ENCODE results near the gene HOTAIR.

The HOTAIR gene

GRCh38 chr12:53987787-53988230 lies 13.1 kb upstream of the HOTAIR start:
- no peak for ATAC-seq
- no peak for TF ChIP-seq GLIS3 (CRISPR knock-in tag; IDR thresholded peaks at IDR 0.05)
- no peak for TF ChIP-seq TCF4 (CRISPR knock-in tag; IDR thresholded peaks at IDR 0.05; ENCODE audit: borderline replicate concordance)
- TF ChIP-seq RARB (CRISPR knock-in tag; IDR thresholded peaks at IDR 0.05): no peak
- TF ChIP-seq PPARA (CRISPR knock-in tag; IDR thresholded peaks at IDR 0.05; ENCODE audit: borderline replicate concordance): no peak
- no peak for TF ChIP-seq TOX (CRISPR knock-in tag; IDR thresholded peaks at IDR 0.05; ENCODE audit: borderline replicate concordance)
- no peak for TF ChIP-seq TSHZ2 (CRISPR knock-in tag; IDR thresholded peaks at IDR 0.05)
- TF ChIP-seq CREB5 (CRISPR knock-in tag; IDR thresholded peaks at IDR 0.05; ENCODE audit: low read depth): no peak

- ATAC-seq: no peak
- TF ChIP-seq, protein P1, sequence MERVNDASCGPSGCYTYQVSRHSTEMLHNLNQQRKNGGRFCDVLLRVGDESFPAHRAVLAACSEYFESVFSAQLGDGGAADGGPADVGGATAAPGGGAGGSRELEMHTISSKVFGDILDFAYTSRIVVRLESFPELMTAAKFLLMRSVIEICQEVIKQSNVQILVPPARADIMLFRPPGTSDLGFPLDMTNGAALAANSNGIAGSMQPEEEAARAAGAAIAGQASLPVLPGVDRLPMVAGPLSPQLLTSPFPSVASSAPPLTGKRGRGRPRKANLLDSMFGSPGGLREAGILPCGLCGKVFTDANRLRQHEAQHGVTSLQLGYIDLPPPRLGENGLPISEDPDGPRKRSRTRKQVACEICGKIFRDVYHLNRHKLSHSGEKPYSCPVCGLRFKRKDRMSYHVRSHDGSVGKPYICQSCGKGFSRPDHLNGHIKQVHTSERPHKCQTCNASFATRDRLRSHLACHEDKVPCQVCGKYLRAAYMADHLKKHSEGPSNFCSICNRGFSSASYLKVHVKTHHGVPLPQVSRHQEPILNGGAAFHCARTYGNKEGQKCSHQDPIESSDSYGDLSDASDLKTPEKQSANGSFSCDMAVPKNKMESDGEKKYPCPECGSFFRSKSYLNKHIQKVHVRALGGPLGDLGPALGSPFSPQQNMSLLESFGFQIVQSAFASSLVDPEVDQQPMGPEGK (CRISPR knock-in tag; IDR thresholded peaks at IDR 0.05; ENCODE audit: borderline replicate concordance): no peak
- TF ChIP-seq ZFP30 (CRISPR knock-in tag; IDR thresholded peaks at IDR 0.05): no peak
- no peak for TF ChIP-seq POU6F1 (CRISPR knock-in tag; IDR thresholded peaks at IDR 0.05; ENCODE audit: borderline replicate concordance, low read depth)
- TF ChIP-seq ZNF70 (CRISPR knock-in tag; IDR thresholded peaks at IDR 0.05): no peak
- TF ChIP-seq, protein P2, sequence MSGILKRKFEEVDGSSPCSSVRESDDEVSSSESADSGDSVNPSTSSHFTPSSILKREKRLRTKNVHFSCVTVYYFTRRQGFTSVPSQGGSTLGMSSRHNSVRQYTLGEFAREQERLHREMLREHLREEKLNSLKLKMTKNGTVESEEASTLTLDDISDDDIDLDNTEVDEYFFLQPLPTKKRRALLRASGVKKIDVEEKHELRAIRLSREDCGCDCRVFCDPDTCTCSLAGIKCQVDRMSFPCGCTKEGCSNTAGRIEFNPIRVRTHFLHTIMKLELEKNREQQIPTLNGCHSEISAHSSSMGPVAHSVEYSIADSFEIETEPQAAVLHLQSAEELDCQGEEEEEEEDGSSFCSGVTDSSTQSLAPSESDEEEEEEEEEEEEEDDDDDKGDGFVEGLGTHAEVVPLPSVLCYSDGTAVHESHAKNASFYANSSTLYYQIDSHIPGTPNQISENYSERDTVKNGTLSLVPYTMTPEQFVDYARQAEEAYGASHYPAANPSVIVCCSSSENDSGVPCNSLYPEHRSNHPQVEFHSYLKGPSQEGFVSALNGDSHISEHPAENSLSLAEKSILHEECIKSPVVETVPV (CRISPR knock-in tag; IDR thresholded peaks at IDR 0.05): no peak
Measured at GRCh38 chr12:53986686-53987483, 12.1 kb upstream of the HOTAIR start.

GRCh38 chr12:53985994-53986685 lies 11.4 kb upstream of the HOTAIR start:
- ATAC-seq: peak; percentile 7; the same call in 2 of the 3 replicates

More at GRCh38 chr12:53985994-53986685, 11.4 kb upstream of the HOTAIR start:
- no peak for TF ChIP-seq TSHZ2 (CRISPR knock-in tag; IDR thresholded peaks at IDR 0.05)
- no peak for TF ChIP-seq TCF4 (CRISPR knock-in tag; IDR thresholded peaks at IDR 0.05; ENCODE audit: borderline replicate concordance)
- no peak for TF ChIP-seq ZNF8 (CRISPR knock-in tag; IDR thresholded peaks at IDR 0.05)
- TF ChIP-seq, protein P2 (CRISPR knock-in tag; IDR thresholded peaks at IDR 0.05): no peak
- no peak for TF ChIP-seq RARB (CRISPR knock-in tag; IDR thresholded peaks at IDR 0.05)
- no peak for TF ChIP-seq ZFP3 (CRISPR knock-in tag; IDR thresholded peaks at IDR 0.05)
- no peak for TF ChIP-seq BACH2 (CRISPR knock-in tag; IDR thresholded peaks at IDR 0.05; ENCODE audit: borderline replicate concordance)
- no peak for TF ChIP-seq CSDC2 (CRISPR knock-in tag; IDR thresholded peaks at IDR 0.05)
- no peak for TF ChIP-seq ZNF70 (CRISPR knock-in tag; IDR thresholded peaks at IDR 0.05)
